Nephron (organoid): ENCODE measurements around the gene PRPF39.
A peak's percentile ranks its signal among the peaks of the same experiment; 100 is the strongest.

Experiments
- H3K27ac Mint-ChIP-seq, 3 experiments: 2 replicates each; pipeline ENCODE4 v1.8.0; 2020; ENCODE audit warnings: mixed read lengths in 3 of 3, mild to moderate bottlenecking in 2 of 3, moderate library complexity in 1 of 3
- H3K27me3 Mint-ChIP-seq: 2 replicates; pipeline ENCODE4 v1.8.0; 2021; ENCODE audit warnings: low read depth, mild to moderate bottlenecking, moderate library complexity, mixed read lengths
- H3K36me3 Mint-ChIP-seq: 2 replicates; pipeline ENCODE4 v1.8.0; 2020; ENCODE audit warnings: low read depth, mixed read lengths
- H3K4me1 Mint-ChIP-seq: 2 replicates; pipeline ENCODE4 v1.8.0; 2020; ENCODE audit warnings: mixed read lengths
- H3K4me3 Mint-ChIP-seq, 3 experiments: 2 replicates each; pipeline ENCODE4 v1.8.0; 2020; ENCODE audit warnings: mild to moderate bottlenecking in 3 of 3, mixed read lengths in 3 of 3, moderate library complexity in 2 of 3
- H3K9me3 Mint-ChIP-seq: 2 replicates; pipeline ENCODE4 v1.8.0; 2020; ENCODE audit warnings: mixed read lengths
- CTCF ChIP-seq, 3 experiments: fragments of 200-600 bp; sonication (generic); IDR thresholded peaks; one replicate each; pipeline ENCODE4 v1.5.0; 2021; ENCODE audit warnings: antibody characterized with exemption in 3 of 3; ENCODE audit not compliant: unreplicated experiment in 3 of 3

The PRPF39 gene

GRCh38 chr14:45044638-45045037 lies 39.3 kb upstream of the PRPF39 start:
- TF ChIP-seq CTCF (IDR thresholded peaks at IDR 0.05; ENCODE audit: unreplicated experiment in 3 of 3): no peak
- Mint-ChIP-seq H3K27me3 (no peaks in the 10 kb centered on the region), H3K27ac (no peak overlapping the region), H3K4me1 (no peaks in the 10 kb centered on the region), H3K36me3 (peaks cover 52% of the 10 kb centered on the region), H3K9me3 (no peaks in the 10 kb centered on the region), H3K4me3 (no peak overlapping the region)

GRCh38 chr14:45048385-45048784 lies 35.5 kb upstream of the PRPF39 start:
- H3K36me3 Mint-ChIP-seq: peaks cover 55% of the 10 kb centered on the region
- no peaks in the 10 kb centered on the region for H3K9me3 Mint-ChIP-seq
- no peaks in the 10 kb centered on the region for H3K4me1 Mint-ChIP-seq
- TF ChIP-seq CTCF (IDR thresholded peaks at IDR 0.05; ENCODE audit: unreplicated experiment in 3 of 3): no peak
- H3K27ac Mint-ChIP-seq: no peak overlapping the region
- no peaks in the 10 kb centered on the region for H3K27me3 Mint-ChIP-seq
- H3K4me3 Mint-ChIP-seq: no peak overlapping the region

- Mint-ChIP-seq H3K27ac (no peak overlapping the region), H3K4me3 (no peak overlapping the region), H3K27me3 (no peaks in the 10 kb centered on the region), H3K36me3 (peaks cover 58% of the 10 kb centered on the region), H3K4me1 (no peaks in the 10 kb centered on the region), H3K9me3 (peaks cover 8% of the 10 kb centered on the region)
- TF ChIP-seq CTCF (IDR thresholded peaks at IDR 0.05; ENCODE audit: unreplicated experiment in 3 of 3): no peak
Observed at GRCh38 chr14:45051180-45051579, 32.7 kb upstream of the PRPF39 start.

GRCh38 chr14:45051896-45052295 lies 32.0 kb upstream of the PRPF39 start:
- Mint-ChIP-seq H3K27ac (no peak overlapping the region), H3K4me1 (no peaks in the 10 kb centered on the region), H3K9me3 (peaks cover 15% of the 10 kb centered on the region), H3K36me3 (peaks cover 58% of the 10 kb centered on the region), H3K4me3 (no peak overlapping the region), H3K27me3 (no peaks in the 10 kb centered on the region)
- no peak for TF ChIP-seq CTCF (IDR thresholded peaks at IDR 0.05; ENCODE audit: unreplicated experiment in 3 of 3)

- Mint-ChIP-seq H3K36me3 (peaks cover 53% of the 10 kb centered on the region), H3K4me1 (no peaks in the 10 kb centered on the region), H3K4me3 (no peak overlapping the region), H3K27ac (peak overlapping the region in 1 of 3 experiments; percentile 4), H3K9me3 (peaks cover 32% of the 10 kb centered on the region), H3K27me3 (no peaks in the 10 kb centered on the region)
- TF ChIP-seq CTCF (IDR thresholded peaks at IDR 0.05; ENCODE audit: unreplicated experiment in 3 of 3): no peak
Observed at GRCh38 chr14:45057349-45057748, 26.6 kb upstream of the PRPF39 start.

- Mint-ChIP-seq H3K4me3 (no peak overlapping the region), H3K27me3 (no peaks in the 10 kb centered on the region), H3K36me3 (peaks cover 50% of the 10 kb centered on the region), H3K27ac (peak overlapping the region in 1 of 3 experiments; percentile 13), H3K4me1 (no peaks in the 10 kb centered on the region), H3K9me3 (peaks cover 32% of the 10 kb centered on the region)
- no peak for TF ChIP-seq CTCF (IDR thresholded peaks at IDR 0.05; ENCODE audit: unreplicated experiment in 3 of 3)
Observed at GRCh38 chr14:45057881-45058364, 26.0 kb upstream of the PRPF39 start.
